Measurements from ENCODE around the gene ADAMTSL1.

DNA sequence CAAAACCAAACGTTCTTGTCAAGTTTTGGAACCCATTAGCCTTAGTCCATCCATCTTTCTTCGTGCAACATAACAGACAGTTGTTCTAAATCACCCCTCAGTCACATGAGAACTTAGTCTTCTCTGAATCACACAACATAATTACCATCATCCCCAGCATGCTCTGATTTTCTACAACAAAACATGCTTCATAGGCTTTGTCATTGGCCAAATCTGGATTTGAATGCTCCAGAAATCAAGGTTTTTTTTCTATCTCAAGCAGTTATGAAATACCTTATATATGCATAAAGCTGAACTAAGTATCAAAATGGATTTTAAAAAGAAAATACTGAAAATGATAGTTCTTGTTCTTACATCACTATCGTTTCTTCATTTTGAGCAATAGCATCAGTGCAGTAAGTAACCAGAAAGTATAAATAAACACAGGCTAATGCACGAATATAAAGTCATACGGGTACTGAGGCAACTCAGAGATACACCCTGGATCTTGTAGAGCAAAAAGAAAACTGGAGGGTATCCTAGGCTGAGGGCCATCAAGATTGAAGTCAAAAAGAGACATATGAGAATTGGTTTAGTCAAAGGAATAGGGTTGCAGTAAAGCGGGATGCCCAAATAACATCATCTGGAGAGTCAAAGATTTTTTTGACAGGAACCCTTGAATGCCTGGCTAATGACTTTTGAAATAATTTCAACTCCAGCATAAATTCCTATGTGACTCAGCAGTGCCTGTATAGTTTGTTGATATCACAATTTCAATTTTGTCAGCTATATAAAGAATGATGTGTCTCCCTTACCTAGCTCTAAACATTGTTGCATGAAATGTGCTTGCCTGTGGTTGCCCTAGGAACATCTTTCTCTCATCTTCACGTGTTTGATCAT lies 164.7 kb downstream of the ADAMTSL1 start:
- TF ChIP-seq, protein P1, sequence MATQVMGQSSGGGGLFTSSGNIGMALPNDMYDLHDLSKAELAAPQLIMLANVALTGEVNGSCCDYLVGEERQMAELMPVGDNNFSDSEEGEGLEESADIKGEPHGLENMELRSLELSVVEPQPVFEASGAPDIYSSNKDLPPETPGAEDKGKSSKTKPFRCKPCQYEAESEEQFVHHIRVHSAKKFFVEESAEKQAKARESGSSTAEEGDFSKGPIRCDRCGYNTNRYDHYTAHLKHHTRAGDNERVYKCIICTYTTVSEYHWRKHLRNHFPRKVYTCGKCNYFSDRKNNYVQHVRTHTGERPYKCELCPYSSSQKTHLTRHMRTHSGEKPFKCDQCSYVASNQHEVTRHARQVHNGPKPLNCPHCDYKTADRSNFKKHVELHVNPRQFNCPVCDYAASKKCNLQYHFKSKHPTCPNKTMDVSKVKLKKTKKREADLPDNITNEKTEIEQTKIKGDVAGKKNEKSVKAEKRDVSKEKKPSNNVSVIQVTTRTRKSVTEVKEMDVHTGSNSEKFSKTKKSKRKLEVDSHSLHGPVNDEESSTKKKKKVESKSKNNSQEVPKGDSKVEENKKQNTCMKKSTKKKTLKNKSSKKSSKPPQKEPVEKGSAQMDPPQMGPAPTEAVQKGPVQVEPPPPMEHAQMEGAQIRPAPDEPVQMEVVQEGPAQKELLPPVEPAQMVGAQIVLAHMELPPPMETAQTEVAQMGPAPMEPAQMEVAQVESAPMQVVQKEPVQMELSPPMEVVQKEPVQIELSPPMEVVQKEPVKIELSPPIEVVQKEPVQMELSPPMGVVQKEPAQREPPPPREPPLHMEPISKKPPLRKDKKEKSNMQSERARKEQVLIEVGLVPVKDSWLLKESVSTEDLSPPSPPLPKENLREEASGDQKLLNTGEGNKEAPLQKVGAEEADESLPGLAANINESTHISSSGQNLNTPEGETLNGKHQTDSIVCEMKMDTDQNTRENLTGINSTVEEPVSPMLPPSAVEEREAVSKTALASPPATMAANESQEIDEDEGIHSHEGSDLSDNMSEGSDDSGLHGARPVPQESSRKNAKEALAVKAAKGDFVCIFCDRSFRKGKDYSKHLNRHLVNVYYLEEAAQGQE (IDR thresholded peaks at IDR 0.05; ENCODE audit: low read depth), result no peak
- no peak for TF ChIP-seq CTCF (IDR thresholded peaks at IDR 0.05 in 2 of 3, conservative IDR thresholded peaks at IDR 0.05 in 1 of 3; ENCODE audit: borderline replicate concordance in 1 of 3, insufficient read depth in 1 of 3, low read depth in 2 of 3, low read length in 2 of 3)
